ENCODE data around the gene RNF34. TPM values are rescaled to one million over a fixed set of nuclear protein-coding genes. Genes with fewer than 3 reads are reported as not detected.

RNF34 gene
- total RNA-seq, 2 donors from 2014 or later: 72.6 to 74.7 TPM

DNA sequence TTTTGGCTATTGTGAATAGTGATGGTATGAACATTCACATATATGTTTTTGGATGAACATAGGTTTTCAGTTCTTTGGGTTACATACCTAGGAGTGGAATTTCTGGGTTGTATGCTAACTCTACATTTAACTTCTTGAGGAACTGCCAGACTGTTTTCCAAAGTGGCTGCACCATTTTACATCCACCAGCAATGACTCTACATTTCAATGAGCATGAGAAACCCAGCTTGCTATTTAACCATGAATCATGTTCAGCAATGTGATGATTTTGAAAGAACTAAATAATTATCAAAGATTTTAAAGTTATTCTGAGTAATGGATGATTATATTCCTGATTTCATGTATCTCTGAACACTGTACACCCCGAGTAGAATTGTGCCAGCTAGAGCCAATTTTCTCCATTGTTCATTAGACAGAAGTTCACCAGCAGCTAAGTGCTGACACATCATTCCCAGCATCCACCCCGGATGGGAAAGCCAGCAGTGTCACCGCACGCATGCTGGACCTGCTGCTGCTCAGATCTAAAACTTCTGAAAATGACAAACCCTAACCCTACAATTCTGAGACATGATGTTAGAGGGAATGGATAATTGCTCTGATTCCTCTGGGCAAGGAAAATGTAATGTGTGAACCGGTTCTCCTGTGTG is 34.4 kb upstream of the RNF34 start:
- Mint-ChIP-seq H3K27ac (no peak overlapping the region), H3K36me3 (ENCODE audit: low read depth) (no peaks in the 10 kb centered on the region), H3K4me3 (no peak overlapping the region), H3K9me3 (no peaks in the 10 kb centered on the region), H3K27me3 (ENCODE audit: insufficient read depth) (peaks cover 17% of the 10 kb centered on the region), H3K4me1 (no peaks in the 10 kb centered on the region)
- H3K9me3 ChIP-seq (ENCODE audit: control insufficient read depth, low read length): no peaks in the 10 kb centered on the region
- H3K4me3 ChIP-seq (ENCODE audit: low read length): no peak overlapping the region
- no peak overlapping the region for H3K9ac ChIP-seq (ENCODE audit: extremely low read depth, low read length, poor library complexity, severe bottlenecking)
- DNase-seq: no peak
- H3K27ac ChIP-seq (ENCODE audit: low read depth, low read length): no peak overlapping the region
- no peaks in the 10 kb centered on the region for H3K4me1 ChIP-seq (ENCODE audit: control insufficient read depth, insufficient read depth, low read length)
- no peaks in the 10 kb centered on the region for H3K27me3 ChIP-seq (ENCODE audit: control insufficient read depth, insufficient read depth, low read length, poor library complexity, severe bottlenecking)
- WGBS, 2 experiments (ENCODE audit: insufficient coverage in 1 of 2, insufficient read length in 1 of 2): 65 to 86% methylated on average over 2 to 5 of the region's 5 CpGs
- TF ChIP-seq, protein P1, sequence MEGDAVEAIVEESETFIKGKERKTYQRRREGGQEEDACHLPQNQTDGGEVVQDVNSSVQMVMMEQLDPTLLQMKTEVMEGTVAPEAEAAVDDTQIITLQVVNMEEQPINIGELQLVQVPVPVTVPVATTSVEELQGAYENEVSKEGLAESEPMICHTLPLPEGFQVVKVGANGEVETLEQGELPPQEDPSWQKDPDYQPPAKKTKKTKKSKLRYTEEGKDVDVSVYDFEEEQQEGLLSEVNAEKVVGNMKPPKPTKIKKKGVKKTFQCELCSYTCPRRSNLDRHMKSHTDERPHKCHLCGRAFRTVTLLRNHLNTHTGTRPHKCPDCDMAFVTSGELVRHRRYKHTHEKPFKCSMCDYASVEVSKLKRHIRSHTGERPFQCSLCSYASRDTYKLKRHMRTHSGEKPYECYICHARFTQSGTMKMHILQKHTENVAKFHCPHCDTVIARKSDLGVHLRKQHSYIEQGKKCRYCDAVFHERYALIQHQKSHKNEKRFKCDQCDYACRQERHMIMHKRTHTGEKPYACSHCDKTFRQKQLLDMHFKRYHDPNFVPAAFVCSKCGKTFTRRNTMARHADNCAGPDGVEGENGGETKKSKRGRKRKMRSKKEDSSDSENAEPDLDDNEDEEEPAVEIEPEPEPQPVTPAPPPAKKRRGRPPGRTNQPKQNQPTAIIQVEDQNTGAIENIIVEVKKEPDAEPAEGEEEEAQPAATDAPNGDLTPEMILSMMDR (conservative IDR thresholded peaks at IDR 0.05): no peak
- no peaks in the 10 kb centered on the region for H3K36me3 ChIP-seq (ENCODE audit: control insufficient read depth, insufficient read depth, low read length)

DNA sequence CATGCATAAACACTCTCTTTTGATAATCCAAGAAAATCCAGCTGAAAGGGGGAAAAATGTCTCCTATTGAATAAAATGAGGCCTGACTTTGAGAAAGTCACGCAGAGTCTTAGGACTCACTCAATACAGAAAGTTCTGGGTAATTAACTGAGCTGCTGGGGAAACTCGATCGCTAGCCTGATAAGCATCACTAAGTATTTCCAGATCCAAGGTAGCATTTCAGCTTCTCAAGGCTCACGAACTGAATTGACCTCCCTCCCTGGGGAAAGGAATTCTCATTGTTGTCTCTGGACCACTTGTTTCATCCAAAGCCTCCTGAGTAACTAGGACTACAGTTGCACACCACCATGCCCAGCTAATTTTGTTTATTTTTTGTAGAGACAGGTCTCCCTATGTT is 33.9 kb upstream of the RNF34 start:
- H3K4me3 Mint-ChIP-seq: no peak overlapping the region
- Histone ChIP-seq H3K9ac (ENCODE audit: extremely low read depth, low read length, poor library complexity, severe bottlenecking) (no peak overlapping the region), H3K4me3 (ENCODE audit: low read length) (no peak overlapping the region), H3K27me3 (ENCODE audit: control insufficient read depth, insufficient read depth, low read length, poor library complexity, severe bottlenecking) (no peaks in the 10 kb centered on the region), H3K9me3 (ENCODE audit: control insufficient read depth, low read length) (no peaks in the 10 kb centered on the region), H3K36me3 (ENCODE audit: control insufficient read depth, insufficient read depth, low read length) (no peaks in the 10 kb centered on the region), H3K27ac (ENCODE audit: low read depth, low read length) (no peak overlapping the region), H3K4me1 (ENCODE audit: control insufficient read depth, insufficient read depth, low read length) (no peaks in the 10 kb centered on the region)
- no peak for DNase-seq
- H3K27ac Mint-ChIP-seq: no peak overlapping the region
- H3K4me1 Mint-ChIP-seq: no peaks in the 10 kb centered on the region
- no peaks in the 10 kb centered on the region for H3K9me3 Mint-ChIP-seq
- peaks cover 17% of the 10 kb centered on the region for H3K27me3 Mint-ChIP-seq (ENCODE audit: insufficient read depth)
- H3K36me3 Mint-ChIP-seq (ENCODE audit: low read depth): no peaks in the 10 kb centered on the region
- WGBS, 2 experiments (ENCODE audit: insufficient coverage in 1 of 2, insufficient read length in 1 of 2): 89 to 100% methylated on average over 3 to 4 of the region's 4 CpGs
- TF ChIP-seq, protein P1 (conservative IDR thresholded peaks at IDR 0.05): no peak

DNA sequence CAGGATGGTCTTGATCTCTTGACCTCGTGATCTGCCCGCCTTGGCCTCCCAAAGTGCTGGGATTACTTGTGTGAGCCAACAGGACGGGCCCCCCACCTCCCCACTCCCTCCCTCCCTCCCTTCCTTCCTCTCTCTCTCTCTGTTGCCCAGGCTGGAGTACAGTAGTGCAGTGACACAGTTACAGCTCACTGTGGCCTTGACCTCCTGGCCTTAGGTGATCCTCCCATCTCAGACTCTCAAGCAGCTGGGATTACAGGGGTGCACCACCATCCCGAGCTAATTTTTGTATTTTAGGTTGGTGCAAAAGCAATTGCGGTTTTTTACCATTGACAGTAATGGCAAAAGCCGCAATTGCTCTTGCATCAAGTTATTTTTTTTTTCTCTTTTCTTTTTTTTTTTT is 28.5 kb upstream of the RNF34 start:
- Histone ChIP-seq H3K4me1 (ENCODE audit: control insufficient read depth, insufficient read depth, low read length) (no peaks in the 10 kb centered on the region), H3K9me3 (ENCODE audit: control insufficient read depth, low read length) (no peaks in the 10 kb centered on the region), H3K27ac (ENCODE audit: low read depth, low read length) (no peak overlapping the region), H3K36me3 (ENCODE audit: control insufficient read depth, insufficient read depth, low read length) (no peaks in the 10 kb centered on the region), H3K9ac (ENCODE audit: extremely low read depth, low read length, poor library complexity, severe bottlenecking) (no peak overlapping the region), H3K27me3 (ENCODE audit: control insufficient read depth, insufficient read depth, low read length, poor library complexity, severe bottlenecking) (no peaks in the 10 kb centered on the region), H3K4me3 (ENCODE audit: low read length) (no peak overlapping the region)
- WGBS, 2 experiments (ENCODE audit: insufficient coverage in 1 of 2, insufficient read length in 1 of 2): 89 to 95% methylated on average over 6 of the region's 6 CpGs
- no peak overlapping the region for H3K27ac Mint-ChIP-seq
- TF ChIP-seq, protein P1 (conservative IDR thresholded peaks at IDR 0.05): no peak
- H3K9me3 Mint-ChIP-seq: peaks cover 8% of the 10 kb centered on the region
- no peaks in the 10 kb centered on the region for H3K36me3 Mint-ChIP-seq (ENCODE audit: low read depth)
- DNase-seq: no peak
- no peaks in the 10 kb centered on the region for H3K4me1 Mint-ChIP-seq
- H3K27me3 Mint-ChIP-seq (ENCODE audit: insufficient read depth): peaks cover 2% of the 10 kb centered on the region
- no peak overlapping the region for H3K4me3 Mint-ChIP-seq
